ENCODE results near the gene OLA1.

- TF ChIP-seq, protein P1, sequence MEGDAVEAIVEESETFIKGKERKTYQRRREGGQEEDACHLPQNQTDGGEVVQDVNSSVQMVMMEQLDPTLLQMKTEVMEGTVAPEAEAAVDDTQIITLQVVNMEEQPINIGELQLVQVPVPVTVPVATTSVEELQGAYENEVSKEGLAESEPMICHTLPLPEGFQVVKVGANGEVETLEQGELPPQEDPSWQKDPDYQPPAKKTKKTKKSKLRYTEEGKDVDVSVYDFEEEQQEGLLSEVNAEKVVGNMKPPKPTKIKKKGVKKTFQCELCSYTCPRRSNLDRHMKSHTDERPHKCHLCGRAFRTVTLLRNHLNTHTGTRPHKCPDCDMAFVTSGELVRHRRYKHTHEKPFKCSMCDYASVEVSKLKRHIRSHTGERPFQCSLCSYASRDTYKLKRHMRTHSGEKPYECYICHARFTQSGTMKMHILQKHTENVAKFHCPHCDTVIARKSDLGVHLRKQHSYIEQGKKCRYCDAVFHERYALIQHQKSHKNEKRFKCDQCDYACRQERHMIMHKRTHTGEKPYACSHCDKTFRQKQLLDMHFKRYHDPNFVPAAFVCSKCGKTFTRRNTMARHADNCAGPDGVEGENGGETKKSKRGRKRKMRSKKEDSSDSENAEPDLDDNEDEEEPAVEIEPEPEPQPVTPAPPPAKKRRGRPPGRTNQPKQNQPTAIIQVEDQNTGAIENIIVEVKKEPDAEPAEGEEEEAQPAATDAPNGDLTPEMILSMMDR (IDR thresholded peaks at IDR 0.05) = no peak
- no peak for TF ChIP-seq EZH2 (IDR thresholded peaks at IDR 0.05; ENCODE audit: borderline replicate concordance, insufficient read depth, low read depth, low read length, poor library complexity, severe bottlenecking)
These were observed 153.8 kb downstream of the OLA1 start for GRCh38 chr2:174094542-174094941.

Measured in B cell (primary cell).